Fibroblast of skin of right quadriceps (primary cell): ENCODE measurements around the gene NAA40.

Experiments
- DNase-seq: peaks from one replicate; pipeline ENCODE4 v3.0.0-alpha.2; 2013

Gene NAA40

DNA sequence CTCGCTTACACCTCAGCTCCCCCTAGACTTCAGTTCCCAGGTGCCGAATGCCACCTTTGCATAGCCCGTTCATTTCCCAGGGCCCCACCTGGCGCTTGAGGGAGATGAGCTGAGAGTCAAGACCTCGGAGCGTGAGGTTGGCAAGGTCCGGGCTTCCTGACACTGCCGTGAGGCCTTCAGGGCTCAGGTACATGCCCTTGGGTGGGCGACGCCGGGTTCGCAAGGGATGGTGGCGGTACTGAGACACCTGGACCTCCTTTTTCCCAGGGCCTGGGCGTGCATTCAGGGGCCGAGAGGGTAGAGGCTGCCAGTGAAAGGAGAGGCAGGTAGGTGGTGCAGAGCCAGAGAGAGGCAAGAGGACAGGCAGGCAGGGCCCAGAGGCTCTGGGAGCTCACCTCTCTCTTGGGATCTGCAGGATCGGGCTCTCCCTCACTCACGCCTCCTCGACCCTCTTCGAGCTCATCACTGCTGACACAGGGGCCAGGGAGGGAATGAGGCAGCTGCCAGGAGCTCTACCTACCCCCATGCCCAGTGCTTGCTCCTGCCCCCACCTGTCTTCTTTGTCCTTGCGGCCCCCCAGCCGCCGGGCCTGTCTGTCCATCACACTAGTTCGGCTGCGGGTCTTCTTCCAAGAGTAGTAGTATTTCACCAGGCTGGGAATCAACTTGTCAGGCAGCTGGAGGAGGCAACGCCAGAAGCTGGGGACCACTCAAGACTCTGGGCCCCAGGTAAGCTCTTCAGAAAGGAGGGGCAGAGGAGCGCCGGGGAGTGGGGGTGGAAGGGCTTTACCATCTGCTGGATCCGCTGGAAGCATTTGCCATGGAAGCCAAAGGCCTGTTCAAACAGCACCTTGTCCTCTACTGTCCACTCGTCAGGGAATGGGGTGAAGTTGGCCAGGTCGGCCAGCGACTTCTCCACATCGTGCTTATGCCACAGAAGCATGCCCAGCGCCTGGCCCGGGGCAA, 24.7 kb upstream of the NAA40 start:
- no peak for DNase-seq

- no peak for DNase-seq
Measured at GRCh38 chr11:63914896-63915691, 23.7 kb upstream of the NAA40 start.

- DNase-seq = no peak
Measured at GRCh38 chr11:63915961-63916836, 22.6 kb upstream of the NAA40 start.

GRCh38 chr11:63916837-63917691, 21.7 kb upstream of the NAA40 start, which contains the start of gene RCOR2:
TSS of gene RCOR2 (minus strand) at chr11:63917164. CDS start at chr11:63916456, 708 bp downstream.
- peak; percentile 87 for DNase-seq

DNA sequence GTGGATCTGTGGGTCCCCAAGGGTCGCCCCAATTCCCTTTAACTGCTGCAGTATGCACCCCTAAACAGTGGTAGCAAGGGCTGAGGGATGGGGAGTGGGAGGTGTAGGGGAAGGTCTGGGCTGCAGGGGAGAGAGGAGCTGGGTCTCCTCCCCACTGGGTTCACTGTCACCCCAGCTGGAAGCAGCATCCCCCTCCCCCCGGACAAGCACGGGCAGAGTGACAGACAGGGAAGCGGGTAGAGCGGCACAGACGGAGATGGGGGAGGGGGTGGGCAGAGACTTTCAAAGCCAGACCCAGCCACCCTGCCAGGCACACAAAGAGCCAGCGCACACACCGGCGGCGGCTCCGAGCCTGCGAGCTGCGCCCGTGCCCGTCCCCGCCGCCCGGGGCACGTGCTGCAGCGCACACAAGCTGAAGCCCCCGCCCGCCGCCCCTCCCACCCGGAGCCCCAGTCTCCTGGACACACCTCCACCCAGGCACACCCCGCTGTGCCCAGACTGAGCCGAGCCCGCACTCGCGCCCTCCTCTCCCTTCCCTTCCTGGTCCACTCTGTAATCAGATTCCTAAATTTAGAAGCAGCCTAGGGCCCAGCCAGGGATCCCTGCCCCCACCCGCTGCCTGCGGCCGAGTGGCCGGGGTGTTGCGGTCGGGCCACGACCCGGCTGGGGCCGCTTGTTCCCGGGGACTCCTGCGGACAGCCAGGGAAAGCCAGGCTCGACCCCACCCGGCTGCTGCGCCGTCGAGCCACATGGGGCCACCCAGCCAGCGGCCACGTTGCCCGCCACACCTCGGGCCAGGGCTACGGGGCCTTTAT, 20.9 kb upstream of the NAA40 start:
- peak; percentile 54 for DNase-seq

DNA sequence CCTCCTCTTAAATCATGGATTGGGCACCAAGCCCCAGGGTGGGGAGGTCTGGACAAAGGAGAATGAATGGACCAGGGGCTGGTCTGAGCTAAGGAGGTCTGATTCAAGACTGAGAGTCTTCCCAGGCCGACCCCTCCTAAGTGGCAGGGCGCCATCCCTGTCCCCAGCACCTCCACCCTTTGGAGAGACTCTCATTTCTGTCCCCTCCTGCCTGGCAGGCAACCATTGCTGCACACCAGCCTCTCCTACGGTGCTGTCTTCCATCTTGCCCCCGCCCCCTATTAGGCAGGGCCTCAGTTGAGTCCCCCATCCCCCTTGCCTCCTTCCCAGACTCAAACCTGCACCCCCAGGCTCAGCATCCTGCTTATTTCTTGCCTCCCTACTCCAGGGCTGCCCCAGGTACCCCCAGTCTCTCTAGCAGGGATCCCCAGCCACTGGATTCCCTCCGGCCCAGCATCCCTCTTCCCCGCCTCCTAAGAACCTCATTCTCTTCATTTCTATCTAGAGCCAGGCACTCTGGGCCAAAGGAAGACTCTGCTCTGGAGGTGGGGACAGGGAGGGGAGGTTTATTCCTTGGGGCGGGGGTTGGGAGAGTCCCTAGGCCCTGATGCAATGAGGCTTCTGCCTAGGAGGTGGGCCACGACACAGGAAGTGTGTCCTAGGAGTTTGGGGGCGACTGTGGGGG, 20.2 kb upstream of the NAA40 start:
- peak; percentile 71 for DNase-seq

GRCh38 chr11:63919267-63920125, 19.3 kb upstream of the NAA40 start:
- DNase-seq = peak; percentile 57

GRCh38 chr11:63920126-63920938, 18.5 kb upstream of the NAA40 start:
- no peak for DNase-seq

DNA sequence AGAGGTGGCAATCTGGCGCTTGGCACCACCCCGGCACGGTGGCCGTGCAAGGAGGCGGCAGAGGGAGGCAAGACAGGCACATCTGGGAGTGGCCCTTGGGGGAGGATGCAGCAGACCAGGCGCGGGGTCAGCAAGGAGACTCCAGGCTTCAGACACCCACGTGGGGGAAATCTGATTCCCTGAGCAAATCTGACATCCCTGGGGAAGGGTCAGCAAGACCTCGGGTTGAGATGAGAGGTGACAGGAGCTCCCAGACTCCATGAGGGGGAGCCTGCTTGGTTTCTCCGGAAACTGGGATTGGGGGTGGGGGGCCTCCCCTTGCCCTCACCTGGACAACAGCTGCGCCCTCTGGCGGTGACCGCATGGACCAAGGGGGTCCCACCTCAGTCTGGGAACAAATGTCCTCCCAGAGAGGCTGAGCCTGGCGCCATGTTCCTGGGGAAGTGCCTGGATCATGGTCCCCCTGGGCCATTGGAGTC, 17.8 kb upstream of the NAA40 start:
- no peak for DNase-seq

DNA sequence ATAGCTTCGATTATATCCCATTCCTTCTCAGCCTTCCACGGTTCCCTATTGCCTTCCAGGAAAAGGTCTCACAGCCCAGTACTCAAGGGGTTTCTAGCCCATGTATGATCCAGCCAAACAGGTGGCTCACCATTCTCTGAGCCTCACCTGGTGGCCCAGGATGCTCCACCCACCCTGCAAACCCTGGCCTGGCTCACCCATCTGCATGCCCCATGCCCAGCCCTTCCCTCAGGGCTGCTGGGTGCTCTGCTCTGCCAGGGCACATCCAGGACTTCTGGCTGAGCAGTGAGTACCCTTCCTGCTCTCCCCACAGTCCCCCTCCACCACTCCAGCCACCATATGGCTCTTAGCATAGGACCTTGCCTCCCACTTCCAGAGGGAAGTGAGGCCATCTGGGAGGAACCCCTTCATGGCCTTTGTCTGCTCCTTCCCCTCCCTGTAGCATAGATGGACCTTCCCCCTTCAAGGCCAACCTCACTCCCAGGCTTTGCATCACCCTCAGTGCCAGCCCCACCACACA, 16.1 kb upstream of the NAA40 start:
- DNase-seq = no peak

DNA sequence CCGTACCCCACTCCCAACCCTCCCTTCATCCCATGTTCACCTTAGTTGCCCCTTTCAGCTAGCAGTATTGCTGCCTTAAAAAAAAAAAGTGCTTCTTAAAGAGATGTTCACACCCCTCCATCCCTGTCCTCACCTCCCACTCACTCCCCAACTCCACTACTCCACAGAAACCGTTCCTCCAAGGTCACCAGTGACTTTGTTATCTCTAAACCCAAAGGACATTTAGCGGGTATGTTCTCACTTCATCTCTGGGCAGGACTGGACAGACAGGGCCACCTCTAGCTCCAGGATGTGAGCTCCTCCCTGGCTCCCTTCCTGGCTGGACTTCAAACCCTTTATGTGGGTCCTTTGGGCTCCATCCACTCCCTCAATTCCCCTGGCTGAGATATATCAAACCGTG, 15.5 kb upstream of the NAA40 start:
- DNase-seq = no peak

DNA sequence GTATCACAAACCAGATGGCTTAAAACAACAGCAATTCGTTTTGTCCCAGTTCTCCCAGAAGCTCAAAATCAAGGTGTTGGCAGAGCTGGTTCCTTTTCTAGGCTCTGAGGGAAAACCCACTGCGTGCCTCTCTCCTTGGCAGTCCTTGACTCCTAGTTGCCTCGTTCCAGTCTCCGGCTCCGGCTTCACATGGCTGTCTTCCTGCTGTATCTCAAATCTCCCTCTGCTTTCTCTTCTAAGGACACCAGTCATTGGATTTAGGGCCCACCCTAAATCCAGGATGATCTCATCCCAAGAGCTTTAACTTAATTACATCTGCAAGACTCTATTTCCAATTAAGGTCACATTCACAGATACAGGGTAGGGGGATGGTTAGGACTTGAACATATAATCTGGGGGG, 9.2 kb upstream of the NAA40 start:
- DNase-seq = no peak

GRCh38 chr11:63931045-63931444, 7.8 kb upstream of the NAA40 start:
- DNase-seq = no peak

DNA sequence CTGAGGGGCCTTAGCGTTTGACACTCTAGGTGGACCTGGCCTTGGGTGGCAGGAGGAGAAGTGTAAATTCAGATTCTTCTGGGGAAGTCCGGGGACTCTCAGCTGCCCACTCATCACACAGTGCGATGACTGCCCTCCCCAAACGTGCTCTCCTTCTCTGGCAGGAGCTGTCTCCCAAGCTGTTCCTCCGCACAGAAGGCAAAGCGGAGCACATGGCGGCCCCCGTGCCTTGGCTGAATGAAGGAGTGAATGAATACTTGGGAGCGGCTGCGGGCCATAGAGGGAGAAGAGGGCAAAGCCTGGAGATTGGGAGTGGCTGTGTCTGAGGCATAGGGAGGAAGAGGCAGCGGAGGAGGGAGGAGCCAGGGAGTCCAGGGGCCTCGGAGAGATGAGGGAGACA, 6.9 kb upstream of the NAA40 start:
- no peak for DNase-seq

DNA sequence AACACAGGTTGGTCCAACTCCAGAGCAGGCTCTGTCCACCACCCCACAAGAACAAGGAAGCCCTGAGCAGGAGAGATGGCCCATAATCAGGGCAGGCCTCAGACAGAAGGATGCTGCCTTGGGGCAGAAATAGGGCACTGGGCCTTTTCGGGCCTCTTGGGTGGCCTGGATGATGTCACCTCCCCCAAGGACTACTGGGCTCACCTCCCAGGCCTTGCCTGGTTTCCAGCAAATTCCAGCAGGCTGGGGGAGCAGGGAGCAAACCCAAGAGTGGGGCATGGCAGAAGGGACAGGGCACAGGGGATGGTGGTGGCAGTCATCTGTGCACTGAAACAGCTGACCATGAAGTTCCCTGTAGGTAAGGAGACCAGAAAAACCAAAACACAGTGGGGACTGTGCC, 5.3 kb upstream of the NAA40 start:
- DNase-seq = no peak

- no peak for DNase-seq
Measured at GRCh38 chr11:63937713-63938478, 906 bp upstream of the NAA40 start.

DNA sequence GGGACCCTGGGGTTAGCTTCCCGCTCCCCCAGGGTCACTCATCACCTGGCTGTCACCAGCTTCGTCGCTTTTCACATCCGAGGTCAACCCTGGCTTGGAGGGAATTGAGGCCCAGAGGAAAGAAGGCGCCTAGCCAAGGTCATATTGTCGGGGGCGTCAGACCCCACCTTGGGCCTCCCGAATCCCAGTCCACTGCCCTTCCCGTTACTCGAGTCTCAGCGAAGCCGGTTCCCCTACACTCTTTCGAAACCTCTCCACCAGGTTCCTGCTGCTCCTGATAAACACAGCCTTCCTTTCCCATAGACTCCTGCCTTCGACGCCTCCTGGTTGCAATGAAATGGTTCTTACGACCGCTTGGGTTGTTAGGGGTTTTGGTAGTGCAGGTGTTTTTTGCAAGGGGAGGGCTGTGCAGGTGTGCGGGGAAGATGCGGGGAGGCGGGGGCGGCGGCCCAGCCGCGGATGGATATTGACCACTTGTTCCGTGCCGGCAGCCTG, 642 bp downstream of the NAA40 start:
- DNase-seq = no peak
